Pulmonary artery endothelial cell (primary cell): ENCODE results near the gene CNTF. TPM values are rescaled to one million over a fixed set of nuclear protein-coding genes. Genes with fewer than 3 reads are reported as not detected.
A peak's percentile ranks its signal among the peaks of the same experiment; 100 is the strongest.

Experiments
- DNase-seq: peaks from one replicate; pipeline ENCODE4 v3.0.0-alpha.2; 2011; ENCODE audit warnings: low read depth, low spot score
- total RNA-seq: library from RNA; depleted of rRNA; stranded (reverse); fragments of >200 nt; gene quantifications from 2 replicates; pipeline ENCODE4 v1.2.3, GENCODE V29; 2014

Gene CNTF
- total RNA-seq, 1 donor from 2014 or later = 1.6 TPM

DNA sequence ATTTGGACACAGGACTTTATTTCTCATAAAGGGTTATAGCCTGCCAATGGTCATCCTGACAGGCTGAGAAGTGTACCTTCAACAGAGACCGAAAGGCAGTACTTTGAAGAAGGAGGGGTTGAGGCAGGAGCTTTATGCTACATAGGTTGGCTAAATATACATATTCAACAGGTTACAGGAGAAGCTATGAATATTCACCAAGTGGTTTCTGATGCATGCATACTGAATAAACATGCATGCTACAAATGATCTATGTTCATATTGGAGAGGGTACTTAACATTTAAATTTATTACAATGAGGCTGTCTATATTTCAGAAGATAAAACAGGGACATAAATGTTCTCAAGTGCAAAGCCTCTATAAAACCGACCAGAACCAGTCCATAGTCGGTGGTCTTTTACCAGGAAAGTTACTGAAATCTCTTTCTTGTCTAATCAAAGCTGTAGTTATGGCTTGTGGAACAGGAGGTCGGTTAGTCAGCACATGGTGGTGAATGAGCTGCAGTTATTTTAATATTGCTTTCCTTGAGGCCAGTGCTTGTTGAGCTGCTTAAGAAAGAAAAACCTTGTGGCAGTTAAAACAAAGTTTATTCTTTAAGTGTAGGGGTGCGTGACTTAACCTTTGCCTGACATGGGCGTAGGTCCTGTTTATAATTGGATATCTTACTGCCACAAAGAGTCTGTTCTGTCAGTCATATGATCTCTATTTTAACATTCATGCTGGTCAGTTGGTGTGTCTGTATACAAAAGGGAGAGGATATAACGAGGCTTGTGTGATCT is 19.5 kb downstream of the CNTF start:
- no peak for DNase-seq

DNA sequence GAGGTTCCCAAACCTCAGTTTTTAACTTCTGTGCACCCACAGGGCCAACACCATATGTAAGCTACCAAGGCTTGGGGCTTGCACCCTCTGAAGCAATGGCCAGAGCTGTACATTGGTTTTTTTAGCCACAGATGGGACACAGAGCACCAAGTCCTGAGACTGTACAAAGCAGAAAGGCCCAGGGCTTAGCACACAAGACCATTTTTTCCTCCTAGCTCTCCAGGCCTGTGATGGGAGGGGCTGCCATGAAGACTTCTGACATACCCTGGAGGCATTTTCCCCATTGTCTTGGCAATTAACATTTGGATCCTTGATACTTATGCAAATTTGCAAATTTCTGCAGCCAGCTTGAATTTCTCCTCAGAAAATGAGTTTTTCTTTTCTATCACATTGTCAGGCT is 23.4 kb downstream of the CNTF start:
- DNase-seq = no peak

DNA sequence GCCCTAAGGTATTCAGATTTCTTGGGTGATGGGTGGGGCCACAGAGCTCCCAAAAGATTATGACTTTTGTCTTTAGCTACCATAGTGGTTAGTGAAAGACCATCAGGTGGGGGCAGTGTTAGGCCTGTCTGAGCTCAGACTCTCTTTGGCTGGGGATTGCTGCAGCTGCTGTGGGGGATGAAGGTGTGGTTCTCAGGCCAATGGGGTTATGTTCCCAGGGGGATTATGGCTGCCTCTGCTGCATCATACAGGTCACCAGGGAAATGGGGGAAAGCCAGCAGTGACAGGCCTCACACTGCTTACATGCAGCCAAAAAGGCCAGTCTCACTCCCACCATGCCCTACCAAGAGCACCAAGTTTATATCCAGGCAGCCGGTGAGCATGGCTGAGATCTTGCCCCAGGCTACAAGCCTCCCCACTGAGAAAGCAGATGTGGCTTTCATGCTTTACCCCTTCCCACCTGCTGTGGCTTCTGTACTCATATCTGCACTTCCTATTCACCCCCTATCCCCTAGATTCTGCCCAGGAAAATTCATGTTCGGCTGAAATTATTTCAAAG is 24.8 kb downstream of the CNTF start:
- DNase-seq = no peak

DNA sequence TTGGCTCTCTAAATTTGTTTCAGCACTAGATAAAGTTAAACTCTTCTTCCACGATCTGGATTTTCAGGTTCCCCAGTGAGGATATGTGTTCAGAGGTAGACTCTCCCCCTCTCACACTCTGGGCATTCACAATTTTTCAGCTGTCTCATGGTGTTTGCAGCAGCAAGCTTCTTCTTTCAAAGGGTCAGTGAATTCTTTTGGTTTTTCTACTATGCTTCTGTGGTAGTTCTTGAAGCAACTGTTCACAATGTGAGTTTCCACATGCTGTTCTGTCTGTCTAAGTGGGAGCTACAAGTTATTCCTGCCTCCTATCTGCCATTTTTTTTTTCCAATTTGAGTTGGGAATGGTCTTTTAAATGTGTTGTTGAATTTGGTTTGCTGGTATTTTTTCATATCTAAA is 25.4 kb downstream of the CNTF start:
- DNase-seq = no peak

DNA sequence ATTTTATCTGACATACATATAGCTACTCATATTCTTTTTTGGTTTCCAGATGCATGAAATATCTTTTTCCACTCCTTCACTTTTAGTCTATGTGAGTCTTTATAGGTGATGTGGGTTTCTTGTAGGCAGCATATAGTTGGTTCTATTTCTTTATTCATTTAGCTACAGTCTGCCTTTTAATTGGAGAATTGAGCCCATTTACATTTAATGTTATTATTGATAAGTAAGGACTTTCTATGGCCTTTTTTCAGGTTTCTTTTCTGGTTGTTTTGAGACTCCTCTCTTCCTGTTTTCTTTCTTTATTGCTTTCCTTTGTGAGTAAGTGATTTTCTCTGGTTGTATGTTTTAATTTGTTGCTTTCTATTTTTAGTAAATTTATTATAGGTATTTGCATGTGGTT is 27.2 kb downstream of the CNTF start:
- no peak for DNase-seq

DNA sequence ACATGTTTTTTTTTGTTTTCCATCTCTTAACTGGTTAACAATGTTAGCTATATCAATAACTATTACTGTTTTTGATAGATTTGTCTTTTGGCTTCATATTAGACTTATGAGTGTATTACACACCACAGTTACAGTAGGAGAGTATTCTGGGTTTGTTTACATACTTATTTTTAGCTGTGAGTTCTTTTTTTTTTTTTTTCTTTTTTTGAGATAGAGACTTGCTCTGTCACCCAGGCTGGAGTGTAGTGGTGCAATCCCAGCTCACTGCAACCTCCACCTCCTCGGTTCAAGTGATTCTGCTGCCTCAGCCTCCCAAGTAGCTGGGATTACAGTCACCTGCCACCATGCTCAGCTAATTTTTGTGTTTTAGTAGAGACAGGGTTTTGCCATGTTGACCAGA is 28.0 kb downstream of the CNTF start:
- DNase-seq = no peak

DNA sequence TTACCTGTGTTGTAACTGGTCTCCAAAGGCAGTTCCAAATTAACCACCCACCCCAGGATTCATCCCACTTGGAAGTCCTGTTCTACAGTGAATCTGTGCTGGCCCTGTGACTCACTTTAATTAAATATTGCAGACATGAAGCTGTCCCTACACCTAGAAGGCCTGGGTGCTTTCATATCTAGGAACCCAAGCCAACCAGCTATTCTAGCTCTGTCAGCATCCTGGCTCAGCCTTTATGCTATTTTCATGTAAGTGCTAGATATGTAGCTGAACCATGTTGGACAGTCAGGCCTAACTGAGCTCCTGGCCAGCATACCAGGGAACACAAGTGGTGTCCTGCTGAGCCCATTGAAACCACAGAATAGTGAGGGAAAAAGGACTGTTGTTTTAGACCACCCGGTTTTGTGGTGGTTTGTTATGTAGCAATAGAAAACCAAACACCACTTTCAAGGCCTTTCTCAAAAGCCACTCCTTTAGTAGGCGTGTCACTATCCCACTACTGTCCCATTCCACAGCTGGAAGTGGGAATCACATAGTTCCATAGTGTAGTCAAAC is 30.3 kb downstream of the CNTF start:
- no peak for DNase-seq

DNA sequence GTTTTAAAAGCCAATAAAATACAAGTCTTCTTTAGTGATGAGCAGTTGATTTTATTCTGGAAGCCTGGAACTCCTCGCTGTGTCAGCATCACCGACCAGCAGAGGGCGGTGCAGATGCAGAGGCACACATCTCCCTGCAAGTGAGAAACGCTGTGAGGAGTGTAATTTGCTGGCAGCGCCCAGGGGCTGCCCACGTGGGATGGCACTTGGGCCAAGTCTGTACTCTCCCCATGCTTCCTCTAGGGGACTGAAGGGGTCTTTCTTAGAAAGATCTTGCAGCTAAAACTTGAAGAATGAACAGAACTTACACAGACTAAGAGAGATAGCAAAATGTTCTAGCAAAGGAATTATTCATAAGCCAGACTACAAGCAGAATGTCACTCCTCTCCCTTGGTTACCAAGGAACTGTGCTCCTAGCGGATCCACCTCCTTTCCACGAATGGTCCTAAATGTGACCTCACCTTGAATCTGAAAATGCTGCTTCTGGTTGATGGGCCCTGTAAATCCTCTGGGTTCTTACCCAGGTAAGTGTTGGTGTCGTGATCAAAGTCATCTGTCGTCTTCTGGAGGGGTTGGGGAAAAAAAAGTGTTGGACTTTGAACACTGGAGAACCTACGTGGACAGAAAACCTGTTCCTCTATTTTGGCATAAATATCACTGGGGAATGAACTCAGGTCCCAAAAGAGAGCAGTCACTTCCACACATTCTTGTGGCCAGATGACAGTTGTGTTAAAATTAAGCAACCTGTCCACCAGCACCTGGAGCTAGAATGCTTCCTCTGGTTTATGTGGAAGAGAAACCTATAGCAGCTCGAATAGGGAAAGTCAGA is 31.8 kb downstream of the CNTF start:
- peak; percentile 20 for DNase-seq

DNA sequence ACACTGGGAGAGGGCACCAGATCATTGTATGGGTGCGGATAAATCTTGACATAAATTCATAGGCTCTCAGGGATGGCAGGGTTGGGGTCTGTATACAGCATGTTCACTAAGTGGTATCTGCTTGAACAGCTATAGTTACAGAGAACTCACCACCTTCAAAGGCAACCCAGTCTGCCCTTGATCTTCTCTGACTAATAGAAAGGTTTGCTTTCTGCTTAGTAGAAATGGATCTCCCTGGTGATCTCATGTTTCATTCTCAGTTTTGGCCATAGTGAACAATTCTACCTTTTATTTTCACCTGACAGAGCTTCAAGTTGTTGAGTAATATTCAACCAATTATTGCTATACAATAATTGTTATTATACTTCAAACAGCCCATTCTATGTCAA is 32.4 kb downstream of the CNTF start:
- DNase-seq = no peak

DNA sequence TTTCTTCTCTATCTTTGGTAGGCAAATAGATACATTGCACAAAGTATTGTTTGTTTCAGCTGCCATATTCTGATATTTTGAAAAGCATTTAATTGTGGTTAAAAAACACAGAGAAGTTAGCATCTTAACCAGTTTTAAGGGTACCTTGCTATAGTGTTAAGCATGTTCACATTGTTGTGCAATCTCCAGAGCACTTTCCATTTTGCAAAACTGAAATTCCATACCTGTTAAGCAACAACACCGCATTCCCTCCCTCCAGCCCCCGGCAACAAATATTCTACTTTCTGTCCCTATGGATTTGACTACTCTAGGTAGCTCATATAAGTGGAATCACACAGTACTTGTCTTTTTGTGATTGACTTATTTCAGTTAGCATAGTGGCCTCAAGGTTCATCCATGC is 33.9 kb downstream of the CNTF start:
- no peak for DNase-seq

DNA sequence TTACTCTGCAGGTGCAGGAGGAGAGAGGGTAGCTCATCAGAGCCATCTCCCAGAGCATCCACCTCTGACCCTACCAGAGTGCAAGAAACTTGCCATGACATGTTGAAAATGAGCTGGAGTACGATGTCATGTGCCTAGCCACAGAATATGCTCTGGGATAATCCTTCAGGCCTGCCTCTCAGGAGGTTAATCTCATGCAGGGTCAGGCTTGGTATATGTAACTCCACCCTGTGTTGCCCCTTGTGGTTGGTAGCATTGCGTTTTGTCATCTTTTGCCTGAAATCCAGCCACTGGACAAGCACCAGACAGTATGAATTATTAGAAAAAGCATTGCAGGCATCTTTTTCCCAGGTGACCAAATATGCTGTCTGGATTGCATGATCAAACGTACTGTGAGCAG is 36.2 kb downstream of the CNTF start:
- DNase-seq = no peak

DNA sequence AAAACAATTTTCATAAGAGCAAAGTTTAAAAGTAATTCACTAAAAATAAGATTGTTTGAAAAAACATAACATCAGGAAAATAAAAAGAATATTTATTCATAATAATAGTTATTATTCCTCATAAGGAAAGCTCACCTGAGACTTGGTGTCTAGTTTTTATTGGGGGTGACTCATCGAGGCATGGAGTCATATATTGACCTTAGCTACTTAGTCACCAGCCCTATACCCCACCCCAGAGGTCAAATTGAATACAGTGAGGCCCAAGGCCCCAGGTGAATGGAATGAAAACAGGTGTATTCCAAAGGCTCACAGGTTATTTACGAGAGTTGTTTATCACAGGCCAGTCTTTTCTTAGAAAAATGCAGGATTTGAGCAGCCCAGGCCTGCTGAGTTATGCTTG is 36.9 kb downstream of the CNTF start:
- no peak for DNase-seq

DNA sequence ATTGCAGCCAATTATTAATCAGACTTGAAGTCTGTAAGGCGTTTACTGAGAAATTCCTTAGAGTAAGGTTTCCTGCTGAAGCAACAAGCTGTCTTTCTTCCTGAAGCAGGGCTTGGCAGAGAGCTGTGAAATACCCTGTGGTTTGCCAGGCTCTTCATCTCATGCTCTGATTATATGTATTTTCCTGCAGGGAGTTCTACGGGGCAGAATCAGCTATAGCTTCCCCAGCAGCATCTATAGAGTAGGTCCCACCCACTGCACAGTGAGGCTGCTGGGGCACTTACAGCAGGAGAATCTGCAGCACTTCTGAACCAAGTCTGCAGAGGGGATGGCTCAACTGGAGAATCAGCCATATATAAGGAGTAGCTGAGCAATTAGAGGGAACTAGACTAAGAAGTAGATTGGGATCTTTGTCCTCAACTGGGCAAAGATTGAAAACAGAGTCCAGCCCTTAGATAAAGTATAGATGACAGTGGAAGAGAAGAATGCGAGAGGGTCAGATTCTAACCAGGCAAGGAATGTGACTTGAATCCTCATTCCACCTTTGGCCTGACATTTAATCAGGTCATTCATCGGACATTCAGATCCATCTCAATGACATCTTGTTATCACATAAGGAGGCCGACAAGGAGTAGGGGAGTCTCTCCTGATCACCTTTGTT is 37.6 kb downstream of the CNTF start:
- no peak for DNase-seq

DNA sequence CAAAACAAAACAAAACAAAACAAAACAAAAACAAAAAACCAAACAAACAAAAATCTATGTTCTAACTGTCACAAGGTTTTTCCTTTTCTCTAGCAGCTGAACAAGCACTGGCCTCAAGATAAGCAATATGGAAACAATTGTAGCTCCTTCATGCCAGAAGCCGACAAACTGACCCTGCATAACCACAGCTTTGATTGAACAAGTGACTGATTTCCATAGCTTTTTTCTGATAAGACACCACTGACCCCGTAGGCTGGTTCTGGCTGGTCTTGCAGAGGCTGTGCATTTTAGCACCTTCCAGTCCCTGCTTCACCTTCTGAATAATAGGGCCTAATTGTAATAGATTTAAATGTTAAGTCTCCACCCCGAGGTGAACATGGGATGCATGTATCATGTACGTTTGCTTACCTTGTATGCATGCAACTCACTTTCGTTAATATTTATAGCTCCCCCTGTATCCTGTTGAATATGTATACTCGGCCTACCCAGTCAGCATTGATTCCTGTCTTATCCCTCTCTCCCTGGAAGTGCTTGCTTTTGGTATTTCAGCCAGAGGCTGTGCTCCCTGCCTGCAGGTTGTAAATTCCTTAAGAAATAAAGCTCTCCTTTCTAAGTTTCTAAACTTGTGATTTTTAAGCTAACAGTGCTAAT is 49.6 kb downstream of the CNTF start:
- no peak for DNase-seq

DNA sequence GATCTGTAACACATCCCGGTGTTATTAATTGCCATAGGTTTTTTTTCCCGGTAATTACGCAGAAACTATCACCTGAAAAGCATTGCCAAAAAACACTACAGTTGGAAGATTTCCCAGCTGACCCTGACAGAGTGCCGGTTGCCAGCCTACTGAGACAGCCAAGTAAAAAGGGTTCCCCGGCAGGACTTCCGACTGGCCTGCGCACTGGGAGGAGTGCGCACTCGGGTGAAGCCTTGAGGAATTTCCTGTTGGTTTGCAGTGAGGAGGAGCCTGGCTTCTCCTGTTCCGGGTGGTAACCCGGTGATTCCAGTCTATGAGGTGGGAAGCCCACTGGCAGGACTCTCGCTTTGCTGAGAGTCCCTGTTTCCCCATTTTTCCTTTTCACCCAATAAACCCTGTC is 52.1 kb downstream of the CNTF start:
- no peak for DNase-seq

Other genes starting within 250 kb of the CNTF start
- gene OR5B3, start 215.8 kb upstream of the CNTF start, total RNA-seq = not detected in 2 replicates
- not detected in 2 replicates for gene OR5B2, start 194.5 kb upstream of the CNTF start, total RNA-seq
- not detected in 2 replicates for gene OR5B12, start 180.4 kb upstream of the CNTF start, total RNA-seq
- not detected in 2 replicates for gene OR5B21, start 114.6 kb upstream of the CNTF start, total RNA-seq
- 4.0 and 6.0 TPM in 2 replicates for gene LPXN, start 46.8 kb upstream of the CNTF start, total RNA-seq
- gene ZFP91, start 43.6 kb upstream of the CNTF start, total RNA-seq = 56.0 and 63.4 TPM in 2 replicates
- not detected in 2 replicates for gene GLYAT, start 109.3 kb downstream of the CNTF start, total RNA-seq
- not detected in 2 replicates for gene GLYATL2, start 222.0 kb downstream of the CNTF start, total RNA-seq